NCI-H226 (cell line): Measurements from ENCODE around the gene GPR32.
"Not testable (repeated sequence)": the region's sequence is repeated elsewhere in the genome, so short reads cannot be mapped to it uniquely, and the experiment has no call there.

Experiments used
- DNase-seq: peaks from one replicate; pipeline ENCODE4 v3.0.0-alpha.2; 2015

GPR32 gene

GRCh38 chr19:50804420-50805272, 34.4 kb downstream of the GPR32 start:
- DNase-seq: peak; percentile 96

DNA sequence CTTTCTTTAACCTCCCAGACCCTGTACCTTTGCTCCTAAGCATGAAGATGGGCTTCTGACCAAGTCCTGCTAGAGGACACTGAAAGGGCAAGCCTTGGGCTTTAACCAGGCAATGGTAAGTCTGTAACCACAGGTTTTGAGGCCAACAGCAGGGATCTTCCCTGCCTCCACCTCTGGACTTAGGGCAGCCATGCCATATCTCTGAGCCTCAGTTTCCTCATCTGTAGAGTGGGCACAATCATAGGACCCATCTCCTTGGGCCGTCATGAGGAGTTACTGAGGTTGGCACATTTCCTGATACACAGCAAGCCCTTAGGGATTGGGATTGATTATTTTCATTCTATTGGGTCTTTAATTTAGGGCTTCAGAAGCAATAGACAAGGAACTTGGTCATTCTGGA, 38.6 kb downstream of the GPR32 start:
- no peak for DNase-seq

DNA sequence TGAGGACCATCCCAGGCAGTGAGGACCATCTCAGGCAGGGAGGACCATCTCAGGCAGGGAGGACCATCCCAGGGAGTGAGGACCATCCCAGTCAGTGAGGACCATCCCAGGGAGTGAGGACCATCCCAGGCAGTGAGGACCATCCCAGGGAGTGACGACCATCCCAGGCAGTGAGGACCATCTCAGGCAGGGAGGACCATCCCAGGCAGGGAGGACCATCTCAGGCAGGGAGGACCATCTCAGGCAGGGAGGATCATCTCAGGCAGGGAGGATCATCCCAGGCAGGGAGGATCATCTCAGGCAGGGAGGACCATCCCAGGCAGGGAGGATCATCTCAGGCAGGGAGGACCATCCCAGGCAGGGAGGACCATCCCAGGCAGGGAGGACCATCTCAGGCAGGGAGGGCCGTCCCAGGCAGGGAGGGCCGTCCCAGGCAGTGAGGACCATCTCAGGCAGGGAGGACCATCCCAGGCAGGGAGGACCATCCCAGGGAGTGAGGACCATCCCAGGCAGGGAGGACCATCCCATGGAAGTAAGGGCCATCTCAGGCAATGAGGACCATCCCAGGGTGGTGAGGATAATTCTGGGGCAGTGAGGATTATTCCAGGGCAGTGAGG, 41.5 kb downstream of the GPR32 start:
- DNase-seq: not testable (repeated sequence)

DNA sequence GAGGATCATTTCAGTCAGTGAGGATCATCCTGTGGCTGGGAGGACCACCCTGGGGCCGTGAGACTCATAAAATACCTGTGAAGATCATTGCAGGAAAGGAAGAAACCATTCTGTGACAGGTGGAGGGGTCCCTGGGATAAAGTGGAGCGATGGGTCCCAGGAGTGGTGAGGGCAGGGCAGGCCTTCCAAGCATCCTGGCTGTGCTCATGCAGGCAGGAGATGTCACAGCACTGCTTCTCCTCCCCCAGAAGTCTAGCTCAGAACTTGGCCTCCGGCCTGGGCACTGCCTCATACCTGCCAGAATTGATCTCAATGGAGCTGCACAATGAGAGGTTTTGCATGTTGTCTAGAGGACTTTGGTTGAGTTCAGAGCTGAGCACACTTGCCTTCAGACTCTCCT, 42.2 kb downstream of the GPR32 start:
- DNase-seq: no peak

DNA sequence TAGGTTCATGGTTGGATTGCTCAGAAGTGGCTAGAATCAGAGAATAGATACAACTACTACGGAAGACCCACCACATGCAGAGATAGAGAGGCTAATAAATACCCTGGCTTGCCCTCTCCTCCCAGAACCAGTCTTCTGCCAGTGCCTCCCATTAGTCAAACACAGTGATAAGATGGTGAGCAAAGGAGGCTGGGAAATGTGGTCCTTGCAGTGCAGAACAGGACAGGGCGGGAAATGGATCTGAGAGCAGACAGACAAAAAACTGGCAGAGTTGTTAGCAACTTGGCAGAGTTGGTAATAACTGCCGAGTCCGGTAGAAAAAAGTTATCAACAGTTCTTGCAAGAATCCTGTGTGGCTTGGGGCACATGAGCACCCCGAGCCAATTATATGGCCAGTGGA, 44.6 kb downstream of the GPR32 start:
- DNase-seq: no peak

DNA sequence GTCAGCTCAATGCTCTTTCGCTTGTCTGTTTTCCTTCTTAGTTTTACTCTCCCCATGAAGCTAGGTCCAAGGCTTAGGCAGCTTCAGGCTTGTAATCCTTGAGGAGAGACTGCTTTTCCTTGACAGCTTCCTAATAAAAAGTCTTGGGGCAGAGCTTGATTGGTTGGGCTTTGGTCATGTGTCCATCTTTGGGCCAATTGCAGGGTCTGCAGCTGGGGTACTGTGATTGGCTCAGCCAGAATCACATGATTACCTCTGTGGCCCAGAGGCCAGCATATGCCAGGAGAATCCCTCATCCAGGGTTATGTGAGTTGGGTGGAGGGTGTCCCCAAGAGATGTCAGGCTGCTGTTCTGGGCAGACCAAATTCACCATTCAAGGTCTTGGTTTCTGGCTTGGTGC, 45.2 kb downstream of the GPR32 start:
- DNase-seq: no peak

DNA sequence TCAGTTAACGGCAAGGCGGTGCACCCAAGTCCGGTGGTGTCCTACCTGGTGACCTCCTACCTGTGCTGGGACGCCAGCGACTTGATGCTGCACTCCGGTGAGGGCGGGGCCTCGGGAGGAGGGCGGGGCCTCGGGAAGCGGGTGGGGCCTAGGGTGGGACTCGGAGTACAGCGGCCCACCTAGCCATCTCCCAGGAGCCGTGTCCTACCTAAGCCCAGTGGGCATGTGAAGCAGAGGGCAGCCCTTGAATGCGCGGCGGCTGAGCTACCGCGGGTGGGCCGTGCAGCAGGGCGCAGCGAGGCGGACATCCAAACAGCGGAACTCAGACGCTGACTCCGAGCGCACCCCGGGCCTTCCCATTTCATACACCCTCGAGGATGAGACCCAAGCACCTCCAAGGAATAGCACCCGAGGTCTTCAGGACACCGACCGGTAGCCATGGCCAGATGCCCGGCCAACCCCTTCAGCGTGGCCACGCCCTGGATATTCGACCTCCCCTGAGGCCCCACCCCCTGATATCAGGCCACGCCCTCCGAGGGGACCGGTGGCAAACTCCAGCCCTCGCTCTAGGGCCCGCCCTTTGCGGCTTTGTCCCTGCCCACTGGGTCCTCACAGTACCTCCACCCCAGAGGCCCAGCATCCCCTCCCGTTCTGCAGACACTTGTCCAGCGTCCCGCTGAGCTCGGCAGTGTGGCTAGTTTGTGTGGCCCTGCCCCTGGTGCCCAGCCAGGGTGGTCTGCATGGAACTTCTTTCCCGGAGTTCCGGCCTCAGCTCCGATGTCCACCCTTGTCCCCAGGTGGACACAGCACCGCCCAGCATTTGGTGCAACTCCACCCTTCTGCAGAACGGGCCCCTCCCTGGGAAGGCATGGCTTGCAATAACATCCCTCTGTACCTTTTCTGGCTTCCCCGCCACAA, 47.9 kb downstream of the GPR32 start:
- no peak for DNase-seq

DNA sequence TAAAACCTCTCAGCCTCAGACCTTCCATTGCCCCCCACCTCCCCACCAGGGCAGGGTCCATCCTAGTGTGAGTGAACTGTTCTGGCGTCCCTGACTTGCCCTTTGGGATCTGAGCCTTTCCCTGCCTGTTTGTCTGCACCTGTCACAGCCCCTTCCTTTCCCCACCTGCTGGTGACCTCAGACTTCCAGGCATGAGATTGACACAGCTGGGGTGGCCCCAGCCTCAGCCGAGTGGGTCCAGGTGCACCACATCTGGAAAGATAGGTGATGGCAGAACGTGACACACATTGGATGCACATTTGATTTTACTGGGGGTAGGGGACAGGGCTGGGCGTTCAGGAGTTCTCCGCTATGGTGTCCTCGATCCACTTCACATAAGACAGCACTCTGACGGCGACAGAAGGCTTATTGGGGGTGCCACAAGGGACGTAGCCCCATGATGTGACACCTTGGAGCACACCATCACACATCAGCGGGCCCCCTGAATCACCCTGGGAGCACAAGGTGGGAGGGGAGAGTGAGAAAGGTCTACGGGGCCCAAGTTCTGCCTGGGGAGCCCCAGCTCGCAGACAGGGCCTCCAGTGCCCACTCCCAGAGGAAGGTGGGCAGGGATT, 48.7 kb downstream of the GPR32 start:
- DNase-seq: no peak

DNA sequence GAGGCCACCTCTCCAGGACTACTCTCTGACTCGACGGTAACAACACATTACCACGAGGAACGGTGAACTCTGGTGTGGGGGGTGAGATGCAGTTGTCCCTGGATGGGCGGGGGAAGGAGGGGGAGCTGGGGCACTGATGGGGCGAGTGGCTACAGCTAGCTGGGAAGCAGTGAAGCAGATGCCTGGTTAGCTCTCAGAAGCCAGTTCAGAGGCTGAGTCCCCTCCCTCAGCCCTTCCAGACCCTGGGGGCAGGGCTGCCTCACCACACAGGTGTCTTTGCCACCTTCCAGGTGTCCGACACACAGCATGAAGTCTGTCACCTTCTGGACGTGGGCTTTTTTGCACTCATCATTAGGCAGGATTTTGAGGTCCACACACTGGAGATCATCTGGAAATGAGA, 49.4 kb downstream of the GPR32 start:
- no peak for DNase-seq

- no peak for DNase-seq
Measured at GRCh38 chr19:50820086-50820485, 49.8 kb downstream of the GPR32 start.

DNA sequence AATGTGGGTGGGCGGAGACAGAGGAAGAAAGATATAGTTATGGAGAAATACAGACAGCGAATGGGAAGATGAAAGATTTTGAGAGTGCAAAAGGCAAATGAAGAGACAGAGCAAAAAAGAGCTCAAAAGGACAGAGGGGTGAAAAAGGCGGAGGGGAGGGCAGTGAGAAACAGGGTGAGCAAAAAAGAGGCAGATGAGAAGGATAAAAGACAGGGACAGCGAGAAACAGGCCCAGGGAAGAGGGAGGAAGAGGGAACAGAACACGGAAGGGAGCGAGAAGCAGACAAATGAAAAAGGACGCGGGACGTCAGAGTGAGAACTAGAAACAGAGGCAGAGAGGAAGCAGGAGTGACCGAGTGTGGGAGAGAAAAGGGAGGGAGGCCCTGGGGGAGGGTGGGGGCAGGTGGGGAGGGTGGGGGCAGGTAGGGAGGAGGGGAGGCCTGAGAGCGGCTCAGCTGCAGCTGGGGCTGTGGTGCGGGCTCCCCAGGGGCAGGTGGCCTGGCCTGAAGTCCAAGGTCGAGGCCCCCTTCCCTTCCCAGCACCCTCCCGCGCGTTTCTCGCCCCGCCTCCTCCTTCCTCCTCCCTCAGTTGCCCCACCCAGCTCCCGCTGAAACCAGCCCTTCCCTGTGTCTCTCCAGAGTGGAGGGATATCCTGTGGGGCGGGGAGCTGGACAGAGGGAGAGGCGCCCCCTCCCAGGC, 50.4 kb downstream of the GPR32 start:
- DNase-seq: no peak

- DNase-seq: no peak
Measured at GRCh38 chr19:50821248-50821612, 51.0 kb downstream of the GPR32 start.
